T-helper 1 cell (primary cell): ENCODE results near the gene RPS15A.

Source experiments
- DNase-seq, 5 donors: peaks; one replicate each; pipeline ENCODE4 v3.0.0-alpha.2; 2012 to 2020
- total RNA-seq, 4 donors: gene quantifications; one replicate each; lab custom pipeline; 2026; lab: John Stamatoyannopoulos, UW

RPS15A gene
- total RNA-seq = 277 to 411 (median 328) reads per million in 4 donors

DNA sequence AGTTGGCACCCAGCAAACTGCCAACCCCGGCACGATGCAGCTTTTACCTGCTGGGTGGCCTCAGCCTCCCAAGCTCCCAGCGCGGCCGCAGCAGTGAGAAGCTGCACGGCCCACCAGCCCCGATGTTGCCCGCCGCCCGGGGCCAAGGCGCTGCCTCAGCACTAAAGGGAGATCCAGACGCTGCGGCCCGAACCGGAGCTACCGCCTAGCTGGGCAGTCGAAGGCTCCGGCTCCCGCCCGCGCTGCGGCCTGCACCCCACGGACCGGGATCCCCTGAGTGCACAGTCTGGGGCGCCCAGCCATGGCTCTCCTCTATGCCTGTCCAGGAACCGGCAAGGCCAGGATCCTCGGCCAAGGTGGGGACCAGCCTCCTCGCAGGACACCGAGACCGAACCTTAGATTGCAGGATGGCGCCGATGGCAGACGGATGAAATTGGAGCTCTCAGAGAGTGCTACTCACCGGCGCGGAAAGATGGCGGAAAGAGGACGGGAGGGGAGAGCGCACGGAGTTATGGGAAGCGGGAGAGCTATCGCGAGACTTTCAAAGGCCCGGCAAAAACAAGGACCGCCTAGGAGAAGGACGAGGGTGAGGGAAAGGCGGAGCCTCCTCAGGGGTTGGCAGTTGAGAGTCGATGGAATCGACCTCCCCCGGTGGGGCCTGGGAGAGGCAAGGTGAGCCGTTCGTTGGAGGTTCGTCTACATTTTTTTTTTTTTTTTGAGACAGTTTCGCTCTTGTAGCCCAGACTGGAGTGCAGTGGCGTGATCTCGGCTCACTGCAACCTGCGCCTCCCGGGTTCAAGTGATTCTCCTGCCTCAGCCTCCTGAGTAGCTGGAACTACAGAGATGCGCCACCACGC lies at the start of gene RPS15A:
RPS15A (minus strand) TSS at position 485 of the 857 bp plus-strand sequence. CDS start 1,221 bp downstream, outside the sequence.
- peak; percentile 85 to 96 (median 92) for DNase-seq

DNA sequence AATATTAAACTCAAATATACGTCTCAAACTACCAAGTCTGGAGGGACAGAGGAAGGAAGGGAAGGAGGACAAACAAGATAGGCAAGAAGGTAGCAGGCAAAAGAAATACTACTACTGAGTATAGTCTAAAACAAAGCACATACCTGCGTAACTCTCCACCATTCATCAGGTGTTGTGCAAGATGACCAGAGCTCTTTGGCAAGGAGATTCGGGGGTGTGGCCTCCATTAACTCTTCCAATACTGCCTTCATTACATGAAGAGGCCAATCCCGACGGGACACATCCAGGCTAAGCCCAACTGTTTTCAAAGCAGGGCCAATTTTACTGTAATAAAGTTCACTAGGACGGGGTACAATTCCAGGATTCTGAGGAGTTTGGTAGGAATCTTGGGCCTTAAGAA lies 49.4 kb upstream of the RPS15A start:
- DNase-seq = no peak

DNA sequence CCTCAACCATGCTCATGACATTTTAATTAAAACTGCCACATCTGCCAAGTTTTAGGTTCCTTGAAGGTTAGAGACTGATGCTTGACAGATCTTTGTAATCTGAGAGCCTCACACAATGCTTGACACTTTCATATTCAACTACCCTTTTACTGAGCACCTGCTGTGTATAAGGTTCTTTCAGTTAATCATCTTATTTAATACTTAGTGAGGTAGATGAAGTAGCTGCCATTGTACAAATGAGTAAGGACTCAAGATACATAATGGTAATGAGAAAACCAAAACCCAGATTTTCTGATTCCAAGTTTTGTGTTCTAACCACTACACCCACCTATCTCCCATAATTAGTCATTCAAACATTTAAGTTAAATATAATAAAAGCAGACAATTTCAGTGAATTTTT lies 46.6 kb upstream of the RPS15A start:
- no peak for DNase-seq

DNA sequence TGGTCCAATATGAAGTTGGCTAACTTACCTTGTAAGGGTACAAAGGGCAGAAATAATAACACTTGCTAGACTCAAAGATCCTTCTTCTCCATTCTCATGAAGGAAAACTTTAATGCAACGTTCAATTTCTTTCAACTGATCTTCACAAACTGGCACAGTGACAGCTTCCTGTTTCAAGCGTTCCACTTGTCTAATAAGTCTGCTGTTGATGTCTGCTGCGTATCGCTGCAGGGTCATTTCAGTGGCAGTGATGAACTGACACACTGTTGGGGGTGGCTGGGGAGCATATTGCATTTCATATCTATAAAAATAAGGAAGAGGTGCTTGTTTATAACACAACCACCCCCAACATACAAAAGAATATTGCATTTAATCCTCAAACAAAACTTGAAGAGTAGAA lies 44.7 kb upstream of the RPS15A start:
- no peak for DNase-seq

DNA sequence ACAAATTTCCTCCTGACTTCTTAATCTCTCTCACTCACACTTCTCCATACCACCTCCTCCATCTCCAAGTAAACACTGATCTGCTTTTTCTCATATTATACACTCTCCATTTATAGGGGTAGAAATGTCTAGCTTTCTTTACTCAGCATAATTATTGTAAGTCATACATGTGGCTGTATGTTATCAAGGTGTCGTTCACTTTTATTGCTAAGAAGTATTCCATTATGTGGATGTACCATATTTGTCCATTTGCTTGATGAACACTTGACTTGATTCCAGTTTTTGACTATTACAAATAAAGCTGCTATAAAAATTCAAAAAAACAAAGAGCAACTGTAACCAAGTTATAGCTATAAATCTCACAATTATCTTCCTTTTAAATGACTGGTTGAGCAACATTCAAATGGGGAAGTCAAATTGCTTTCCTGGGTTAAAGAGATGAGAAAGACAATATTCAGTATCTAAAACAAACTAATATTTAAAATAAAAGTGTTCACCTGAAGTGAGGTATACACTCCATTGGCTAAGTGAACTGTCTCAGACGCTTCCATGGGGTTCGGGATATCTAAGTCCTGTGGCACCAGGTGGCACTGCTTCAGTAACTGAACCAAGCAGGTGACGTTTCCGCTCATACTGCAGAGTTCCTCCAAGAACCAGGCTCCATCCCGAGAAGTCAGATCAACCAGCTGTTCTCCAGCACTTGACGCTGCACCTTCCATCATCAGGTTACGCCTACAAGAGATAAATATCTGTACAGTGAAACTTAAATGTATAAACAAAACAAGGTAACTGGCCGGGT lies 43.8 kb upstream of the RPS15A start:
- DNase-seq = no peak

DNA sequence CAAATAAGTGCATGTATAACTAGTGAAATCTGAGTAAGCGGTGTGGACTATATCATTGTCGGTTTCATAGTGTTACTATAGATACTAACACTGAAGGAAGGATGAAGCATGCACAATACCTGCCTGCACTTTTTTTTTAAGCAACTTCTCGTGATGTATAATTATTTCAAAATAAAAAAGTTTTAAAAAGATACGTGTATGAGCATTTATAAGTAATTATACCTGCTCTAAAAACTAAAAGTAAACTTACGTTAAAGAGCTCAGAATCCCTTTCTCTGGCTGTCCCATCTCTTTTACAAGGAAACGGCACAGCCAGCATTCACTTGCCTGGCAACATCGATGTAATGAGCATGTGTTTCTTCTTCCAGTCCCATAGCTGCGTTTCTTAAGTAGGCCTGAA lies 42.5 kb upstream of the RPS15A start:
- DNase-seq = no peak

DNA sequence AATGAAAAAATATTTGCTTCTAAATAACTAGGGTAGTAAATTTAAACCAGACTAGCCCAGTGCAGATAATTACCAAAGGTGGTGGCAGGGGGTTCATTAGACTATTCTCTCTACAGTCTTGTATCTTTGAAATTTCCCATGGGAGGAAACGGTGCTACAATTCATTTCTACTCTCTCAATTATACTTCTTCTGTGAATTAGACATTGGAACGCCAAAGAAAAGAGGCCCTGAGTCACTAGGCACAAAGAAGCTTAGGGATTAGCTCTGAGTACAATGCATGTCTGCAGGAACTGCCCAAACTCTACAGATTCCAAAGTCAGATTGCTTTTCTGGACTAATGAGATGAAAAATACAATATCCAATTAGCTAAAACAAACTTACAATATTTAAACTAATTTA lies 41.9 kb upstream of the RPS15A start:
- DNase-seq = no peak

DNA sequence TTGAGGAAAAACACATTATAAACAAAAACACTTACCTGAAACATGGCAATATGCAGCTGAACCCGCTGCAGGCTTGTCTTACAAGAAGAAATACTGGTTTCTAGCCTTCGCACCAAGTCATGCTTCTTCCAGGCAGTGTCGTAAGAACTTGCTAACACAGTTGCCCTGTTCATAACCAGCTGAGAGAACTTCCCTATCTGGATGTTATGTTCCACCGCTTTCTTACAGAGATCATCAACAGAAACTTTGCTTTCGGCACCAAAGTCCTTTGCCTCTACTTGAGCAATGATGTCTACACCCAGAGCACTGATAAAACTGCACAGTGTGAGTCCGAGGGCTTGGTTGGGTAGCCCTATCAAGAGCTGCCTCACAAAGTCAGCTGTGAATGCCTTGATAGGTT lies 39.1 kb upstream of the RPS15A start:
- DNase-seq = no peak

DNA sequence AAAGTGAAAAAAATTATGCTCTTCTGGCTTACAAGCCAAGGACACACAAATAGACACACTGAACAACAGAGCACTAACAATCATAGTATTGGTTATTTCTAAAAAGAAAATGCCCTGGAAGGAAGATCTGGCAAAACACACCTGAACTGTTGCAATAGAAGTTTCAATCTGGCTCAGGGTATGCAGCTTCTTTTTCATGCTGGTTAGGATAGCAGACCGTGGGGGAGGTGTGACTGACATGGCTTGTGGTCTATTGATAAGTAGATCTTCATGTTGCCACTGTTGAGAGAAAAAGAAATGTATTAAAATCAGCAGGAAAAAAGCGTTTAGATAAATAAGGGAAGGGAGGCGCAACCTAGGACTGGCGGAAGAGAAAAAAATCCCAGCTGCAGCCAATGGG lies 37.8 kb upstream of the RPS15A start:
- no peak for DNase-seq

DNA sequence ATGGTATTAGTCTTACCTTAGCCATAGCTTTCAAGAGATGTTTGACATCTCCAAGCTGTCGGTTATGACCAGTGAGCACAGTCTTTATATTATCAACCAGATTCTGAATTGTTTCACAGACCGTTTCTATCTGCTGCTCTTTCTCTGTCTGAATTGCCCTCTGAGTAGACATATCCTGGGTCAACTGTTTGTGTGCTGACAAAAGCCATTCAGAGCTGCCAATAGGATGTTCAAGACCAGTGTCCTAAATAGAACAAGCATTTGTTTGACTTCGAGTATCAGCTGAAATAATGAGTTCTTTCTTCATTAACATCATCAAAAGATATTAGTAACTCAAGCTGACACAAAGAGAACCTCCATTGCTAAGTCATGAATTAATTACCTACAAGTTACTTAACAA lies 26.2 kb upstream of the RPS15A start:
- no peak for DNase-seq

DNA sequence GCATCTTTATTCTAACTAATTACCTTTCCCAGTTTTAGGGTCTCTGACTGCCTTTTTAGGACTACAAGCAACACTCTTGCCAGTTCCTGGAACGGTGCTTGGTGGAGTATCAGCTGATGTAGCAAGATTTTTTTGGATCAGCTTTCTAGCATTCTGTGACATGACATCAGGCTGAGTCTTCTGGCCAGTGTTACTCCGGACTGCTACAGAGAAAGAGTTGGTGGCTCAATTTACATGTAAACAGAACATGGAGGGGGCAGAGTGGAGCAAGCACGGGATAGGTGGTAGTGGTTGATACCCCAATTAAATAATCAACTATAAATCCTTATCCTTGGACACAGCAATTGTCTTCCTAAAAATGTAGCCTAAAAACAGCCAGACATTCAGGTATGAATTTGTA lies 21.8 kb upstream of the RPS15A start:
- DNase-seq = no peak

DNA sequence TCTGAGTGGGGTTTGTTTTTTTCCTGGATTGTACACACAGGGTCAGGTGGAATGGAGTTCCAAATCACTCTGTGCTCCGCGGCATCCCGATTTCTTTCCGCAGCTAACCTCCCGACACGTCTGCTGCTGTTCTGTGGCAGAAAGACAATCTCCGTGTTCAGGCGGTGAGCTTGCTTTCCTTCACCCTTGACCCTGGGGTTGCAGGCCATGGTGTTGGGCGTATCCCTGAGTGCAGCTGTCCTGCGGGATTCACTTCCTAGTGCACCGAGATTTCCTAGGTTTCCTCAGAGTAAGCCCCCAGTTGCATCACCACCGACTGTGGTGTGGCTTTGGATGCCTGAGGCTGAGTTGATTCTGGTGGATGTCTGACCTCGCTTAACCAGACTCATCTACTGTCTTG lies 19.0 kb upstream of the RPS15A start:
- DNase-seq = no peak

DNA sequence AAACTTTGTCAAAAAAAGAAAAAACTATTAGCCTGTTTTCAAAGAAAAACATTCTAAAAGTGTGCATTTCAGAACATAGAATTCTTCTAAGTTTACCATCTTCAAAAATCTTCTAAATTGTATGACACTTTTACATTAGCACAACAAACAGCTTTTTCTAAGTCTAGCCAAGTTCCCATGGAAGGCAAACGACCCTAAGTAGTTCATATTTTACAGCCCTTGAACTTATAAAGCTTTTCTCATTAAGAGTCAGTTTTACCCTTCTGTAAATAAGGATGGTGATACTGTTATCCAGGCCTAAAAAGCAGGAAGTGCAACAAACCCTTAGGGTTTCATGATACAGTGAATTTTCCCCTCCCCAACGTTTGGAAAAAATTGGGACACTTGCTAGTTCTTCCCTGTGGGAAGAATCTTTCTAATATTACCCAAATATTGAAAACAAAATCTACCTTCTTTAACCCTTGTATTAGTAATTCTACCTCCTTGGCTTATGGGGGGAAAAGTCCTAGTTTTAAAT lies 15.2 kb upstream of the RPS15A start:
- no peak for DNase-seq

DNA sequence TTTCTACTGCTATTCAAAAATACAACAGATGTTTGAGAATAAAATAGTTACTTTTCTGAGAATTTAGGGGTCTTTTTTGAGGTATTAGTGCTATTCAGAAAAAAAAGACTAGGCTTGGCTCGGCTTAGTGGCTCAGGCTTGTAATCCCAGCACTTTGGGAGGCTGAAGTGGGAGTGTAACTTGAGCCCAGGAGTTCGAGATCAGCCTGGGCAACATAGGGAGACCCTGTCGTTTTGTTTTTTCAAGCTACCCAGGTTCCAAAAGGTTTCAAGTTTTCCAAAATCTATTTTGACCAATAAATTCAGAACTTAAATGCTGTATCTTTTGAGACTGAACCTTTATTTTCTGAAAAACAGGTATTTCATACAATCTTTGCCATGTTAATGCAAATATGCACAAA lies 14.4 kb upstream of the RPS15A start:
- no peak for DNase-seq

DNA sequence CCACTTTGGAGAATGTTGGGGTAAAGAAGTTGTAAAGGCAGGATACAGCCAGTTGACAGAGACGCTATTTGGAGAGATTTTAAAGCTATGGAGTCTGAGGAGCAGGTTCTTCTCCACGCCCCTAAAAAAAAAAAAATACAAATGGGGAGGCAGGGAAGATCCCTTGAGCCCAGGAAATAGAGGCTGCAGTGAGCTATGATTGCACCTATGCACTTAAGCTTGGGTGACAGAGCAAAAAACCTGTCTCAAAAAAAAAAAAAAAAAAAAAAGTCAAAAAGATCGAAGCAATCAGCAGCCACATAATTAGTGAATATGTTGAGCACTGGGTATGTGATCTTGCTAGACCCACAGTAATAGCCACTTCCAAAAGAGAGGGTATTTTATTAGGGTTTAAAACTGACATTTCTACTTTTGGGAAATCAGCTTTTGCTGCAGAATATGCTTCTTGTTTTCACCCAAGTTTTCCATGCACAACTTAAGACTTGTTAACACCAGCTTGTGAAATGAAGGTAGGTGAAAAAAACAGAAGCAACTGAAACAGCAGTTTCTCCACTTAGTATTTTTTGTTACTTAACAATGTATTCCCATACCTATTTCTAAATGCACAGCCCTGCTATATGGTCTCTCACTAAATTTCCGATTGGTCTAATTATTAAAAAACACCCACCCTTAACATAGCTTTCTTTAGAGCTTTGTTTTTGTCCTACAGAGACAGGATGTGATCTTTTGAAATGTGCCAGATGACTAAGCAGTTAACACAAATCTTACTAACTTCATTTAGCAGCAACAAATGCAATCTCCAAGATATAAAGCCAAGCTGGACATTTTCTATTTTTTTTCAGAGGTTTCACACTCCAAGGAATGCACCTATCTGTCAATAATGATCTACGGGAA lies 13.7 kb upstream of the RPS15A start:
- peak in 1 of 5 donors; percentile 60 for DNase-seq

DNA sequence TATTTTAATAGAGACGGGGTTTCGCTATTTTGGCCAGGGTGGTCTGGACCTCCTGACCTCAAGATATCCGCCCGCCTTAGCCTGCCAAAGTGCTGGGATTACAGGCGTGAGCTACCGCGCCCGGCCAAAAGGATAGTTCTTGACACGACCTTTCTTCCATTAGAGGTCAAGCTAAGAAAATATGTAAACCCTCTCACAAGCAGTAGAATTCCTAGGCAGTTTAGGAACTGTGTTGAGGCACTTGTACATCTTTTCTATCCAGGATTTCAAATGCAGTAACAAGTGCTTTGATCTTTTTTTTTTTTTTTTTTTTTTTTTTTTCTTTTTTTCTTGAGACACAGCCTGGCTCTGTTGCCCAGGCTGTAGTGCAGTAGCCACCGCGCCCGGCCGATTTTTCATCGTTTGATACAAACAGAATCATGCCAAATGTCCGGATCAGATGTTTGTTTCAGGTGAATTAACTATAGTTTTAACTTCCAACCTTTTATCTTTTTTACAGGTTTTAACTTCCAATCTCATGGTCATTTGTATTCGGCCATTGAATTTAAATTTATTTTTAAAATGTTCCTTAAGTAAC lies 12.7 kb upstream of the RPS15A start:
- DNase-seq = no peak

DNA sequence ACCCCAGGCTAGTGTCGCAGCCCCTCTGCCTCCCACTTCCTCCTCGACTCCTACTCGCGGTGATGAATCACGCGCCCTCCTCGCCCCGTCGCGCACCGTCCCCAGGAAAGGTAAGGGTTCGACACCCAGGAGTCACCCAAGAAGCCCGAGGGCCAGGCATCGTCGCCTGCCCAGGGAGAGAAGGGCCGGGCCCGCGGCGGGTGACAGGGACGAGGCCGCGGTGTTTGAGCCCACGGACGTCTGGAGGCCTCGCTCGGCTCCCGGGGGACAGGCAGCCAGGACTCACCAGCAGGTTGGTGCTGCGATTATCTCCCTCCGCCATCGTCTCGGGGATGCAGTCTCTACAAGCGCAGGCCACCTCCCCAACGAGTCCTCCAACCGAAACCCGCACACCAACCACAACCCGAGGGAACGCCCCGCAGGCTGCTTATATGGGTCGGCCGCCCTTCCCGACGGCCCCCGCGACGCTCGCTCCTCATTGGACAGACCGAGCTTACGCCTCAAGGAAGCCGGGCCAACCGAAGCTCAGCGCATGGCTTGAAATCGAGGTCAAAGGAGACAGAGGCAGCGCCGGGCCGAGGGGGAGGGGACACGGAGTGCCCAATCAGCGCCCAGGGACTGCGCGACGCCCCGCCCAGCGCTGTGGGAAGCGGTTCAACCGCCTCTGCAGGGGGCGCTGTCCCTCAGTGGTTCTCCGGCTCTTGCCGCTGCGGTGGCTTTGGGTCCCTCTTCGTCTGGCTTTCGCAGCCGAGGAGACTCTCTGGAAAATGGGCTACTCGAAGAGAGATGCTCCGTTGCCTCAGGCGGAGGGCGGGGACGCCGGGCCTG lies 11.2 kb upstream of the RPS15A start, which contains the start of gene ARL6IP1:
ARL6IP1 (minus strand) TSS at position 405 of the 828 bp plus-strand sequence; CDS start at position 322, 83 bp downstream.
- peak; percentile 98 to 100 (median 99) for DNase-seq

DNA sequence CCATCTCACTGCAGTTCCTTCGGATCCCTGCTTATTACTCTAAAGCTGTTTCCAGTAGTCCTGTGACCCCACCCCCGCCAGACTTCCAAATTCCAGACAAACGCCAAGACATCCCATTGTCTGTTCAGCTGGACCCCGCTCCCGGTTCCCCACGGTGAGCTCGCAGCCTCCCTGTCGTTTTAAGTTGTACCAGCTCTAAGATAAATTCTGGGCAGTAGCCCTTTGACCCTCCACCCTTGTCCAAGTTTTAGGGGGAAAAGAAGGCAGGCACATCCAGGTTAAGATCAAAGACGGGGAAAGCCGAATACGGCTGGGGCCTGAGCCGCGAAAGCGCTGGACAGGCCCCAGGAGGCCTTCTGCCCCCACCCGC lies 10.6 kb upstream of the RPS15A start:
- no peak for DNase-seq

DNA sequence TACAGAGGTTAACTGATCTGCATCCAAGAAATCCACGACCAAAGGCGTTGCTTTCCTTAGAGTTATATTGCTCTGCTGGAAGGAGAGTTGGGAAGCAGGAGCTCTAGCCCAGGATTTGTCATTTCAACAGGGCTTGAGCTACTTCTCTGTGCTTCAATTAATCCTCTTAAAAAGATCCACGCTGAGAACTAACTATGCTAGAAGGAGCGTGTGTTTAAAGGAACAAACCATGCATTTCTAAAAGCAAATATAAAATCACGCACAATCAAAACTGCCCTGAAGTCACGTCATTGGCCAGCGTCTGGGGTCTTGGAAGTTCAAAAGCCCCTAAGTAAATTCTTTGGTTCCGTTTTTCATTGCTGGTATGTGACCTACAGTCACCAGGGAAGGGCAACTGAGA lies 10.2 kb upstream of the RPS15A start:
- no peak for DNase-seq

DNA sequence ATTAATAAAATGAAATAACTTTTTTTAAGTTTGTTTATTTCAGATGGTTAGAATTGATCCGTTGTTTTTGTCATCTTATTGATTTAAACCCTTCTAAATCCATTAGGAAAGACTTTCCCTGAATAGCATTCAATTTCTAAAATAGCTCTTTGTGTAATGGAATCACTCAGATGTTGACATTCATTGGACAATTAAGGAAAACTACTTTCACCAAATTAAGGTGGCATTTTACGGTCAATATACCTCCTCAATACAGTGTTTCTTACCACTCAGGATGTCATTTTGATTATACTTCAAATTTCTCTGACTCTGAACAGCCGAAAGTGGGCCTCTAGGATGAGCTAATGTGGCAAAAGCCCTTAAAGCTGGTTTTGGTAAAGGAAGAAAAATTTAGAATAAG lies 9.4 kb upstream of the RPS15A start:
- DNase-seq = no peak

DNA sequence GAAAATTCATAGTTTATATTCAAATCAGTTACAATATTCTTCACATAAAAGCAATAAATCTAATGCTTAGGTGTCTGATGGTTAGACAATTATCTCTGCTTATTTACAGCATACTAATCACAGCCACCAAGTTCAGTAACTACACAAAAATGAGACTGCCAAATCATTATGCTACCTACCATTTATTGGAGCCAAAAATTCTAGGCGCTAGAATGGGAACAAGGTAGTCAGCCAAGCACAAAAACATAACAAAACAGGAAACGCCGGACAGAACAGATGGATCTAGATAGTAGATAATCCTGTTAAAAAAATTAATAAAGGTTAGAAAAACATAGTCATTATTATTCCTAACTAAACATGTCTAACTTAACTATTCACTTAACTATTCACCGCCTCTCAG lies 7.6 kb upstream of the RPS15A start:
- no peak for DNase-seq
